AG10803 (cell line): Measurements from ENCODE around the gene FARP1.

Source experiments
- DNase-seq: peaks from one replicate; pipeline ENCODE4 v3.0.0; 2010; ENCODE audit warnings: low read depth
- H3K4me3 ChIP-seq: 2 replicates; pipeline ENCODE4 v1.5.1; 2011; ENCODE audit warnings: mild to moderate bottlenecking, low read length, control low read depth
- TF ChIP-seq, protein P1 (sequence below): conservative IDR thresholded peaks from 2 replicates; pipeline ENCODE4 v1.5.1; 2011; ENCODE audit warnings: mild to moderate bottlenecking, low read length, control low read depth, inconsistent platforms

Gene FARP1

DNA sequence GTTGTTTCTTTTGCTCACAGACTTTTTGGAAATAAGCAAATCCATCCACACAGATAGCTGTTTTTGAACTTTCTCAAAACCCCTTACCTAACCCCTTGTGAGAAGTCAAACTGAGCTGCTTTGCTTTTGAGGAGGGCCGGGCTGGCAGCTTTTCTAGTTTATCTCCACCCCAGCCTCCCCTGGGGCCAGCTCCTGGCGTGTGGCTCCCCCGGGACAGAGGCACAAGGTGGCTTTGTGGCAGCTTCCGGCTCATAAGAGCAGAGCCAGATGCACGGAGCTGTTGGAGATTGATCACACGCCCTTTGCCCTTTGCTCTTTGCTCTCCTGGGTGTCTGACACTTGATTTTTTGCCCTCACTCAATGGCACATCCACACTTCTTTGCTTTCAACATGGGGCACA is 59.1 kb downstream of the FARP1 start:
- no peak for DNase-seq
- H3K4me3 ChIP-seq: no peak overlapping the region
- TF ChIP-seq, protein P1, sequence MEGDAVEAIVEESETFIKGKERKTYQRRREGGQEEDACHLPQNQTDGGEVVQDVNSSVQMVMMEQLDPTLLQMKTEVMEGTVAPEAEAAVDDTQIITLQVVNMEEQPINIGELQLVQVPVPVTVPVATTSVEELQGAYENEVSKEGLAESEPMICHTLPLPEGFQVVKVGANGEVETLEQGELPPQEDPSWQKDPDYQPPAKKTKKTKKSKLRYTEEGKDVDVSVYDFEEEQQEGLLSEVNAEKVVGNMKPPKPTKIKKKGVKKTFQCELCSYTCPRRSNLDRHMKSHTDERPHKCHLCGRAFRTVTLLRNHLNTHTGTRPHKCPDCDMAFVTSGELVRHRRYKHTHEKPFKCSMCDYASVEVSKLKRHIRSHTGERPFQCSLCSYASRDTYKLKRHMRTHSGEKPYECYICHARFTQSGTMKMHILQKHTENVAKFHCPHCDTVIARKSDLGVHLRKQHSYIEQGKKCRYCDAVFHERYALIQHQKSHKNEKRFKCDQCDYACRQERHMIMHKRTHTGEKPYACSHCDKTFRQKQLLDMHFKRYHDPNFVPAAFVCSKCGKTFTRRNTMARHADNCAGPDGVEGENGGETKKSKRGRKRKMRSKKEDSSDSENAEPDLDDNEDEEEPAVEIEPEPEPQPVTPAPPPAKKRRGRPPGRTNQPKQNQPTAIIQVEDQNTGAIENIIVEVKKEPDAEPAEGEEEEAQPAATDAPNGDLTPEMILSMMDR: no peak

DNA sequence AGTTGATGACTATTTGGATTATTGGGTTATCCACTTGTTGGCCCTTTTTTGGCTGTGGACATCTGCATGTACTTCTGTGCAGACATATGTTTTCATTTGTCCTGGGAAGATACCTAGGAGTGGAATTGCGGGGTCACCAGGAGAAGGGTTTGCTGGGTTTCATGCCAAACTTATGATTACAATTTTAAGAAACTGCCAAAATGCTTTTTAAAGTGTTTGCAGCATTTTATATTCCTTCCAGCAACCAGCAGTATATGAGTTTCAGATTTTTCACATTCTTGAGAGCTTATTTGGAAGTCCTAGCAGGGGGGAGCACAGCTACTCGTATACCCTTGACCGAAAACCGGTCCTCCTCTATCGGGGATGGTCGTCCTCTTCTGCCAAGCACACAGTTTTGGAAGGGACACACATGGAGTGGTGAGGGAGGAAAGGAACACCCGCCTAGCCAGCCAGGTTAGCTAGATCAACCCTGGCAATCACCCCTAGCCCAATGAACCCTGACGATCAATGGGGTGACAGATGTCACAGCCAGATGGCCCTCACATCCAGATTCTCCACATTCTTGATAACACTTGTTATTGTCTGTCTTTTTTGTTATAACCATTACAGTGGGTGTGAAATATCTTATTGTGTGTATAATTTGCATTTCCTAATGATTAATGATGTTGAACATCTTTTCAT is 60.9 kb downstream of the FARP1 start:
- DNase-seq: peak; percentile 93

DNA sequence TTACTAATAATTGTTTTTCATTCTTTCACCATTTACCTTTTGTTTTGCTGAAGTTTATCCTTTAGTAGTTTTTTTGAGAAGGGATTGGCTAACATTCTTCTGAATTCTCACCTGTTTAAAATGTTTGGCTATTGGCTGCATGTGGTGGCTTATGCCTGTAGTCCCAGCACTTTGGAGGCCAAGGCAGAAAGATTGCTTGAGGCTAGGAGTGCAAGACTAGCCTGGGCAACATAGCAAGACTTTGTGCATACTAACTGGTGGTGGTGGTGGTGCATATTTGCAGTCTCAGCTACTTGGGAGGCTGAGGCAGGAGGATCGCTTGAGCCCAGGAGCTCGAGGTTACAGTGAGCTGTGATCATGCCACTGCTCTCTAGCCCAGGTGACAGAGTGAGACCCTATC is 61.7 kb downstream of the FARP1 start:
- no peak for DNase-seq
- H3K4me3 ChIP-seq: no peak overlapping the region
- TF ChIP-seq, protein P1: no peak

More for the DNA sequence above, 60.9 kb downstream of the FARP1 start:
- TF ChIP-seq, protein P1: peak; percentile 16; the same call in 1 of the 2 replicates
- H3K4me3 ChIP-seq: no peak overlapping the region

DNA sequence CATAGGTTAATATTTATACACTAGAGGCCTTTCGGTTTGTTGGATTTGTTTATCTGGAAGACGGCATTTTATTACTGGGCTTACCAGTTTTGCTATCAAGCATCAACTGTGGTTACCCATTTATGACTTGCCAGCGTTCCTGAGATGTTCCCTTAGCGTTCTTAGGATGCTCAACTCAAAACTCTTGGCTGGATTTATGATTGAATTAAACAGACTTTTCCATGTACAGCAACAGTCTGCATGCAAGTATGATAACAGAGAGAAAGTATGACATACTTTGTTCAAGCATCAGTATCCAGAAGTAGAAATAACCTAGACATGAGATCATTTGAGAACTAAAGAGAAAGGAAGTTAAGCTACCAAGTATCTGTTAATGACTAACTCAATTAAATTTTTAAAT is 64.1 kb downstream of the FARP1 start:
- TF ChIP-seq, protein P1: no peak
- no peak overlapping the region for H3K4me3 ChIP-seq
- DNase-seq: peak; percentile 99

DNA sequence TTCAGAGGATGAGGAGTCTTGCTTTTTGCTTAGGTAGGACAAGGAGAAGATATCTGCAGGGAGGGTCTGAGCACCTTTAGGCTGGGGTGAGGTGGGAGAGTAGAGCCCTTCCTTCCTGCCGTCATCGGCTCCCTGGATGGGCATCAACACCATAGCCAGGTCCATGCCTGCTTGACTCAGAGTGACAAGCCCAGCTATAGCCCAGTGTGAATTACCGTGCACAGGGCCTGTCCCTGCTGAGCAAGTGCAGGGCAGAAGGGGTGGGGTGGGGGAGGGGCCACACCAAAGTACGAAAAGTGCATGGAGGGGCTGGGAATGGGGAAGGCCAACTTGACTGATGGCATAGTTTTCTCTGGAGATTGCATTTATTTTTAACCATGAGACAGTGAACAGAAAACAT is 64.5 kb downstream of the FARP1 start:
- DNase-seq: peak; percentile 36
- TF ChIP-seq, protein P1: no peak

DNA sequence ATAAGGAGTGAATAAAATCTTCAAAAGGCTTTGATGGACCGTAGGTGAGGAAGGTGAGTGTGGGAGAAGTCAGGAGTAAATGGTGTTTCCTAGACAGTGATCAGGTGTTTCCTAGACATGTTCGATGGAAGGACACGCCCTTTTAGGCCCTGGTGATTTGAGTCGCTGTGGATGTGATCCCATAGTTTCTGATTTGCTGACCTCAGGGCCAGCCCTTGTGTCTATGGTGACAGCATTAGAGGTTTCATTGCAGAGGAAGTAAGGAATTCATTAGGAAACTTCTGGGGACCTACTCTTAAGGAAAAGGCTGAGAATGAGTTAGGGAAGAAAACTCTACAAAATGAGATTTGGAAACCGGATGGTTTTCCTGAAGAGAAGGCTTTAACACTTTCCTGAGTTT is 65.7 kb downstream of the FARP1 start:
- H3K4me3 ChIP-seq: no peak overlapping the region
- TF ChIP-seq, protein P1: no peak
- DNase-seq: peak; percentile 59

More for the DNA sequence above, 64.5 kb downstream of the FARP1 start:
- H3K4me3 ChIP-seq: no peak overlapping the region

DNA sequence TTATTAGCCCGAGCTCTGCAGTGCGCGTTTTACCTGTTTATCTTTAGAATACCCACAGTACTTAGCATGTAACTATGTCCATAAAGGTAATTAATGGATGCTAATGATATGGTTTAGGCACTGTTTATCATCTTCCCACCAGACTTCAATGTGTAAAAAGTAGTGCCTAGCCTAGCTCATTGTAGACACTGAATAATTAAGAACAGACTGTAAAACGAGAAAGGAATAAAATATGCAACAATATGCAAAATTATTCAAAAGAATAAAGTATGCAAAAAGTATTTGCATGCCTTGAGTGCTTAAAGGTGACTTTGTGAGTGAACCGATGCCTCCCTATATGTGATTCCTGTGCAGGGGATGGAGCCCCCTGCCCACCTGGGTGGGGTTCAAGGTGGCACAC is 69.9 kb downstream of the FARP1 start:
- TF ChIP-seq, protein P1: no peak
- no peak for DNase-seq
- no peak overlapping the region for H3K4me3 ChIP-seq
